ENCODE measurements around the gene GLYATL3.
"Not testable (repeated sequence)": the region's sequence is repeated elsewhere in the genome, so short reads cannot be mapped to it uniquely, and the experiment has no call there.

GLYATL3 gene

GRCh38 chr6:49479308-49479970 lies 20.3 kb upstream of the GLYATL3 start:
- H3K27me3 ChIP-seq (ENCODE audit: insufficient read depth, low read length, poor library complexity), result no peaks in the 10 kb centered on the region
- no peaks in the 10 kb centered on the region for H3K36me3 ChIP-seq (ENCODE audit: control insufficient read depth, insufficient read depth, low read length)
- WGBS (ENCODE audit: extremely low coverage, insufficient coverage, low lambda C conversion rate), result no CpG with 5 or more reads among the region's 3 CpGs
- no peaks in the 10 kb centered on the region for H3K79me1 ChIP-seq (ENCODE audit: low read length)
- no peak overlapping the region for H2BK120ac ChIP-seq (ENCODE audit: low read depth, low read length)
- no peak overlapping the region for H2BK5ac ChIP-seq (ENCODE audit: low read length)
- H3K4ac ChIP-seq (ENCODE audit: low read depth, low read length), result no peak overlapping the region
- no peak overlapping the region for H3K27ac ChIP-seq (ENCODE audit: low read depth, low read length)
- H3K9ac ChIP-seq (ENCODE audit: low read length), result no peak overlapping the region
- H3K56ac ChIP-seq (ENCODE audit: low read length), result no peak overlapping the region
- H2AK5ac ChIP-seq (ENCODE audit: low read length), result no peak overlapping the region
- H3K79me2 ChIP-seq (ENCODE audit: control insufficient read depth, insufficient read depth, low read length), result no peaks in the 10 kb centered on the region
- no peak overlapping the region for H2BK15ac ChIP-seq (replicated peaks; ENCODE audit: low read depth)
- H3K4me3 ChIP-seq (ENCODE audit: low read length), result no peak overlapping the region
- no peak overlapping the region for H3K23ac ChIP-seq (ENCODE audit: low read length)
- H4K5ac ChIP-seq (ENCODE audit: low read length), result no peak overlapping the region
- H3K4me2 ChIP-seq (ENCODE audit: low read length), result no peak overlapping the region
- no peak overlapping the region for H4K8ac ChIP-seq (ENCODE audit: low read depth, low read length)
- no peak overlapping the region for H3K18ac ChIP-seq (ENCODE audit: low read length)
- no peaks in the 10 kb centered on the region for H3K4me1 ChIP-seq (ENCODE audit: control insufficient read depth, low read depth, low read length)
- no peak for DNase-seq

- not testable (repeated sequence) for H3K27me3 ChIP-seq (ENCODE audit: insufficient read depth, low read length, poor library complexity); H3K27ac ChIP-seq (ENCODE audit: low read depth, low read length); H3K56ac ChIP-seq (ENCODE audit: low read length); H3K79me1 ChIP-seq (ENCODE audit: low read length); H2BK15ac ChIP-seq (replicated peaks; ENCODE audit: low read depth); H3K4ac ChIP-seq (ENCODE audit: low read depth, low read length); H3K23ac ChIP-seq (ENCODE audit: low read length); H2BK120ac ChIP-seq (ENCODE audit: low read depth, low read length); H3K18ac ChIP-seq (ENCODE audit: low read length); H3K9ac ChIP-seq (ENCODE audit: low read length); H3K79me2 ChIP-seq (ENCODE audit: control insufficient read depth, insufficient read depth, low read length); H4K8ac ChIP-seq (ENCODE audit: low read depth, low read length); H2BK5ac ChIP-seq (ENCODE audit: low read length); H2AK5ac ChIP-seq (ENCODE audit: low read length); DNase-seq; H3K4me1 ChIP-seq (ENCODE audit: control insufficient read depth, low read depth, low read length); H3K4me3 ChIP-seq (ENCODE audit: low read length); H3K4me2 ChIP-seq (ENCODE audit: low read length); H3K36me3 ChIP-seq (ENCODE audit: control insufficient read depth, insufficient read depth, low read length); H4K5ac ChIP-seq (ENCODE audit: low read length)
- no CpG with 5 or more reads among the region's 22 CpGs for WGBS (ENCODE audit: extremely low coverage, insufficient coverage, low lambda C conversion rate)
These were observed 17.9 kb upstream of the GLYATL3 start for GRCh38 chr6:49481846-49482245.

GRCh38 chr6:49483380-49483779 lies 16.3 kb upstream of the GLYATL3 start:
- H2BK120ac ChIP-seq (ENCODE audit: low read depth, low read length); H3K56ac ChIP-seq (ENCODE audit: low read length); H3K4ac ChIP-seq (ENCODE audit: low read depth, low read length); H3K23ac ChIP-seq (ENCODE audit: low read length); H3K18ac ChIP-seq (ENCODE audit: low read length); H3K79me2 ChIP-seq (ENCODE audit: control insufficient read depth, insufficient read depth, low read length); DNase-seq; H3K4me3 ChIP-seq (ENCODE audit: low read length); H2BK15ac ChIP-seq (replicated peaks; ENCODE audit: low read depth); H3K9ac ChIP-seq (ENCODE audit: low read length); H3K4me2 ChIP-seq (ENCODE audit: low read length); H3K79me1 ChIP-seq (ENCODE audit: low read length); H3K27me3 ChIP-seq (ENCODE audit: insufficient read depth, low read length, poor library complexity); H4K8ac ChIP-seq (ENCODE audit: low read depth, low read length); H4K5ac ChIP-seq (ENCODE audit: low read length); H2BK5ac ChIP-seq (ENCODE audit: low read length); H3K27ac ChIP-seq (ENCODE audit: low read depth, low read length); H3K36me3 ChIP-seq (ENCODE audit: control insufficient read depth, insufficient read depth, low read length); H3K4me1 ChIP-seq (ENCODE audit: control insufficient read depth, low read depth, low read length); H2AK5ac ChIP-seq (ENCODE audit: low read length): not testable (repeated sequence)
- no CpG with 5 or more reads among the region's 14 CpGs for WGBS (ENCODE audit: extremely low coverage, insufficient coverage, low lambda C conversion rate)

- no peak overlapping the region for H3K18ac ChIP-seq (ENCODE audit: low read length)
- no peak overlapping the region for H3K4ac ChIP-seq (ENCODE audit: low read depth, low read length)
- H3K36me3 ChIP-seq (ENCODE audit: control insufficient read depth, insufficient read depth, low read length), result no peaks in the 10 kb centered on the region
- H3K27me3 ChIP-seq (ENCODE audit: insufficient read depth, low read length, poor library complexity), result no peaks in the 10 kb centered on the region
- no peak overlapping the region for H3K27ac ChIP-seq (ENCODE audit: low read depth, low read length)
- H3K4me1 ChIP-seq (ENCODE audit: control insufficient read depth, low read depth, low read length), result no peaks in the 10 kb centered on the region
- H3K4me3 ChIP-seq (ENCODE audit: low read length), result no peak overlapping the region
- no peak for DNase-seq
- H3K79me1 ChIP-seq (ENCODE audit: low read length), result no peaks in the 10 kb centered on the region
- no peak overlapping the region for H3K9ac ChIP-seq (ENCODE audit: low read length)
- H2BK15ac ChIP-seq (replicated peaks; ENCODE audit: low read depth), result no peak overlapping the region
- H2BK5ac ChIP-seq (ENCODE audit: low read length), result no peak overlapping the region
- H2BK120ac ChIP-seq (ENCODE audit: low read depth, low read length), result no peak overlapping the region
- WGBS (ENCODE audit: extremely low coverage, insufficient coverage, low lambda C conversion rate), result no CpG with 5 or more reads among the region's 4 CpGs
- no peak overlapping the region for H4K5ac ChIP-seq (ENCODE audit: low read length)
- H2AK5ac ChIP-seq (ENCODE audit: low read length), result no peak overlapping the region
- no peak overlapping the region for H3K23ac ChIP-seq (ENCODE audit: low read length)
- H3K56ac ChIP-seq (ENCODE audit: low read length), result no peak overlapping the region
- H3K4me2 ChIP-seq (ENCODE audit: low read length), result no peak overlapping the region
- H4K8ac ChIP-seq (ENCODE audit: low read depth, low read length), result no peak overlapping the region
- H3K79me2 ChIP-seq (ENCODE audit: control insufficient read depth, insufficient read depth, low read length), result no peaks in the 10 kb centered on the region
These were observed 9.1 kb upstream of the GLYATL3 start for GRCh38 chr6:49490633-49491032.

GRCh38 chr6:49497304-49497703 lies 2.4 kb upstream of the GLYATL3 start:
- no peak overlapping the region for H2BK15ac ChIP-seq (replicated peaks; ENCODE audit: low read depth)

GRCh38 chr6:49499126-49499525 lies 597 bp upstream of the GLYATL3 start:
- H3K9ac ChIP-seq (ENCODE audit: low read length), result no peak overlapping the region
- no peak overlapping the region for H4K8ac ChIP-seq (ENCODE audit: low read depth, low read length)
- no peaks in the 10 kb centered on the region for H3K79me2 ChIP-seq (ENCODE audit: control insufficient read depth, insufficient read depth, low read length)
- H3K23ac ChIP-seq (ENCODE audit: low read length), result no peak overlapping the region
- H2BK120ac ChIP-seq (ENCODE audit: low read depth, low read length), result no peak overlapping the region
- no peak overlapping the region for H2BK15ac ChIP-seq (replicated peaks; ENCODE audit: low read depth)
- H4K5ac ChIP-seq (ENCODE audit: low read length), result no peak overlapping the region
- no peak overlapping the region for H3K56ac ChIP-seq (ENCODE audit: low read length)
- no peaks in the 10 kb centered on the region for H3K27me3 ChIP-seq (ENCODE audit: insufficient read depth, low read length, poor library complexity)
- no peak for DNase-seq
- H3K4me2 ChIP-seq (ENCODE audit: low read length), result no peak overlapping the region
- H3K4ac ChIP-seq (ENCODE audit: low read depth, low read length), result no peak overlapping the region
- H3K79me1 ChIP-seq (ENCODE audit: low read length), result no peaks in the 10 kb centered on the region
- H3K27ac ChIP-seq (ENCODE audit: low read depth, low read length), result no peak overlapping the region
- H2AK5ac ChIP-seq (ENCODE audit: low read length), result no peak overlapping the region
- no peak overlapping the region for H3K4me3 ChIP-seq (ENCODE audit: low read length)
- H3K4me1 ChIP-seq (ENCODE audit: control insufficient read depth, low read depth, low read length), result no peaks in the 10 kb centered on the region
- H3K18ac ChIP-seq (ENCODE audit: low read length), result no peak overlapping the region
- no peak overlapping the region for H2BK5ac ChIP-seq (ENCODE audit: low read length)
- no CpG with 5 or more reads among the region's 1 CpG for WGBS (ENCODE audit: extremely low coverage, insufficient coverage, low lambda C conversion rate)
- no peaks in the 10 kb centered on the region for H3K36me3 ChIP-seq (ENCODE audit: control insufficient read depth, insufficient read depth, low read length)

More at GRCh38 chr6:49497304-49497703, 2.4 kb upstream of the GLYATL3 start:
- Histone ChIP-seq H3K36me3 (ENCODE audit: control insufficient read depth, insufficient read depth, low read length) (no peaks in the 10 kb centered on the region), H3K79me2 (ENCODE audit: control insufficient read depth, insufficient read depth, low read length) (no peaks in the 10 kb centered on the region), H4K5ac (ENCODE audit: low read length) (no peak overlapping the region), H3K27me3 (ENCODE audit: insufficient read depth, low read length, poor library complexity) (no peaks in the 10 kb centered on the region), H3K56ac (ENCODE audit: low read length) (no peak overlapping the region), H3K4ac (ENCODE audit: low read depth, low read length) (no peak overlapping the region), H3K27ac (ENCODE audit: low read depth, low read length) (no peak overlapping the region), H3K4me1 (ENCODE audit: control insufficient read depth, low read depth, low read length) (no peaks in the 10 kb centered on the region), H3K4me3 (ENCODE audit: low read length) (no peak overlapping the region), H2BK120ac (ENCODE audit: low read depth, low read length) (no peak overlapping the region), H3K23ac (ENCODE audit: low read length) (no peak overlapping the region), H3K18ac (ENCODE audit: low read length) (no peak overlapping the region), H4K8ac (ENCODE audit: low read depth, low read length) (no peak overlapping the region), H3K4me2 (ENCODE audit: low read length) (no peak overlapping the region), H3K9ac (ENCODE audit: low read length) (no peak overlapping the region), H3K79me1 (ENCODE audit: low read length) (no peaks in the 10 kb centered on the region), H2BK5ac (ENCODE audit: low read length) (no peak overlapping the region), H2AK5ac (ENCODE audit: low read length) (no peak overlapping the region)
- WGBS (ENCODE audit: extremely low coverage, insufficient coverage, low lambda C conversion rate), result no CpG with 5 or more reads among the region's 3 CpGs
- DNase-seq, result no peak

Data from mesendoderm (in vitro differentiated cells).